Smooth muscle cell of the brain vasculature (primary cell): ENCODE measurements around the gene ARHGAP20.

Experiments used
- DNase-seq: peaks from one replicate; pipeline ENCODE4 v3.0.0-alpha.2; 2012; ENCODE audit warnings: low read depth, low spot score

Gene ARHGAP20

GRCh38 chr11:110711776-110712658, at the start of gene ARHGAP20:
Gene ARHGAP20 (minus strand): TSS chr11:110712437. CDS start chr11:110712231, 206 bp downstream.
- DNase-seq, result no peak

- DNase-seq, result no peak
Observed at GRCh38 chr11:110761991-110762390, 49.8 kb upstream of the ARHGAP20 start.

- DNase-seq, result no peak
Observed at GRCh38 chr11:110761131-110761530, 48.9 kb upstream of the ARHGAP20 start.

GRCh38 chr11:110759972-110760381, 47.7 kb upstream of the ARHGAP20 start:
- peak; percentile 65 for DNase-seq

- no peak for DNase-seq
Observed at GRCh38 chr11:110757962-110758755, 45.9 kb upstream of the ARHGAP20 start.

GRCh38 chr11:110757066-110757465, 44.8 kb upstream of the ARHGAP20 start:
- no peak for DNase-seq

- no peak for DNase-seq
Observed at GRCh38 chr11:110755941-110756340, 43.7 kb upstream of the ARHGAP20 start.

GRCh38 chr11:110752890-110753289, 40.7 kb upstream of the ARHGAP20 start:
- DNase-seq, result no peak

- no peak for DNase-seq
Observed at GRCh38 chr11:110750100-110750499, 37.9 kb upstream of the ARHGAP20 start.

GRCh38 chr11:110747531-110747930, 35.3 kb upstream of the ARHGAP20 start:
- DNase-seq, result no peak

- DNase-seq, result no peak
Observed at GRCh38 chr11:110738641-110739040, 26.4 kb upstream of the ARHGAP20 start.

- DNase-seq, result no peak
Observed at GRCh38 chr11:110737593-110737992, 25.4 kb upstream of the ARHGAP20 start.

GRCh38 chr11:110736171-110736553, 23.9 kb upstream of the ARHGAP20 start:
- no peak for DNase-seq

GRCh38 chr11:110735455-110736170, 23.4 kb upstream of the ARHGAP20 start:
- DNase-seq, result no peak

- DNase-seq, result no peak
Observed at GRCh38 chr11:110734790-110735189, 22.6 kb upstream of the ARHGAP20 start.

- DNase-seq, result no peak
Observed at GRCh38 chr11:110730773-110731172, 18.5 kb upstream of the ARHGAP20 start.

GRCh38 chr11:110728883-110729282, 16.6 kb upstream of the ARHGAP20 start:
- DNase-seq, result no peak

GRCh38 chr11:110728476-110728875, 16.2 kb upstream of the ARHGAP20 start:
- DNase-seq, result no peak

GRCh38 chr11:110724358-110724757, 12.1 kb upstream of the ARHGAP20 start:
- no peak for DNase-seq

- DNase-seq, result no peak
Observed at GRCh38 chr11:110720431-110721275, 8.4 kb upstream of the ARHGAP20 start.

GRCh38 chr11:110716361-110716760, 4.1 kb upstream of the ARHGAP20 start:
- no peak for DNase-seq
